GM21737 (cell line): ENCODE results near the gene TPCN2.

ENCODE experiments used
- ATAC-seq: cut with Tn5 transposase; IDR thresholded peaks from one replicate; pipeline ENCODE4 v1.9.1; 2021; ENCODE audit warnings: mild to moderate bottlenecking, moderate library complexity; ENCODE audit not compliant: unreplicated experiment

Gene TPCN2

DNA sequence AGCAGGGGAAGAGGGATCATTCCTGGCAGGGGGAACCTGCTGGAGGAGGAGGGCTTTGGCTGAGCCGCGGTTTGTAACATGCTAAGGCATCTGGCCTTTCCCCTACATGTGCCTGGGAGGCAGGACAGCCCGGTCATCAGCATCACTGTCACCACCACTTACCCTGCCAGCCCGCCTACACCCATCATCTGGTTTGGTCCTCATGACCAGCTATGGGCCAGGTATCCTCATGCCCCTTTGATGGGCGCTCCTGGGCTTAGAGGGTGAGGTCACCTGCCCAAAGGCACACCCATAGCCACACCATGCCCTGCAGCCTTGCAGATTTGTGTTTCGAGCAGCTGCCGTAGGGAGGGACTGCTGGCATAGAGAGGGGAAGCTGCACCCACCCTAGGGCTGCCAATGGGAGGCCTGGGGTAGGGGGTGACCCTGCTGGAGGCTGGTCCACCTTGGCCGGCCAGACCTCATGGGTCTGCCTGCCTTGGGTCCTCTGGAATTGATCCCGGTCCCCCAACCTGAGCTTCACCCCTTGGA is 38.3 kb upstream of the TPCN2 start:
- ATAC-seq: no peak

GRCh38 chr11:69010964-69011623 is 37.6 kb upstream of the TPCN2 start:
- no peak for ATAC-seq

GRCh38 chr11:69011624-69012091 is 37.1 kb upstream of the TPCN2 start:
- ATAC-seq: no peak

- ATAC-seq: no peak
These were observed 36.4 kb upstream of the TPCN2 start for GRCh38 chr11:69012092-69013008.

DNA sequence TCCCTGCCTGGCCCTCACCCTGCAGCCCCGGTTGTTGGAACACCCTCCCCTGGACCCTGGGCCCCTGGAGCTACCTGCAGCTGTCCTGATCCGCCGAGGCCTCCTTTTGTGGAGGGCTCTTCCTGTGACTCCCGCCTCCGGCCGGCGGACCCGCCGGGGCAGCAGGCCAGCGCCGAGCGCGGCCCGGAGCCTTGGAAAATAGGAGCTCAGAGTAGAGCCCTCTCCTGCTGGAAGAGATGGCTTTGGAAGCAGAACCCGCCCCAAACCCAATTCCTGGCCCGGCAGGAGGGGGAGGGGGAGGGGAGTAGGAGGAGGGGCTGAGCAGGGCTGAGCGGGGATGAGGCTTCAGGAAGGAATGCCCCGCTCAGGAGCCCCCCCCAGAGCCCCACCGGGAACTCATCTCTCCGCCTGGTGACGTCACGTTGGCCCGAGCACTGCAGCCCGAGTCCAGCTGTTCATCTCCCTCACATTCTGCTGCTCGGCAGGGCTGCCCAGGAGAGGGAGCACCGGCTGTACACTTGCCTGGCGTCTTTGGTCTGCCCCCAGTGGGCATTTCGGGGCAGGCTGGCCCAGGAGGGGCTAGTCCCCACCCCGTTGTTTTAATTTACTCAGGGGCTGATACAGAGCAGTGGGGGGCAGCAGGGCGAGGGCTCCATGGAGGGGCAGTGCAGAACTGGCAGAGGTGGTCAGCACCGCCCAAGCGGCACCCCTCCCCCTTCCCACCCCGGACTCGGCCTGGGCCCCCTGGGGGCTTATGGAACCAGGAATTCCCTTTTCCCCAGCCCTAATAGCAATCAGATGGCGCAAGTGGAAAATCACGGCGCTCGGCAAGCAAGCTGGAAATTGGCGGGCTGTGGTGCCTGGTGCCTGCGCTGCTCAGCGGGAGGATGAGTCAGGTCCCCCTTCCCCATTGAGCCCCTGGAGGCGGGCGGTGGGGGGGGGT is 35.5 kb upstream of the TPCN2 start, which contains the start of gene MRGPRF:
Gene MRGPRF (minus strand): TSS at position 238 of the 943 bp plus-strand sequence. CDS start 3,345 bp downstream, outside the sequence.
- no peak for ATAC-seq

DNA sequence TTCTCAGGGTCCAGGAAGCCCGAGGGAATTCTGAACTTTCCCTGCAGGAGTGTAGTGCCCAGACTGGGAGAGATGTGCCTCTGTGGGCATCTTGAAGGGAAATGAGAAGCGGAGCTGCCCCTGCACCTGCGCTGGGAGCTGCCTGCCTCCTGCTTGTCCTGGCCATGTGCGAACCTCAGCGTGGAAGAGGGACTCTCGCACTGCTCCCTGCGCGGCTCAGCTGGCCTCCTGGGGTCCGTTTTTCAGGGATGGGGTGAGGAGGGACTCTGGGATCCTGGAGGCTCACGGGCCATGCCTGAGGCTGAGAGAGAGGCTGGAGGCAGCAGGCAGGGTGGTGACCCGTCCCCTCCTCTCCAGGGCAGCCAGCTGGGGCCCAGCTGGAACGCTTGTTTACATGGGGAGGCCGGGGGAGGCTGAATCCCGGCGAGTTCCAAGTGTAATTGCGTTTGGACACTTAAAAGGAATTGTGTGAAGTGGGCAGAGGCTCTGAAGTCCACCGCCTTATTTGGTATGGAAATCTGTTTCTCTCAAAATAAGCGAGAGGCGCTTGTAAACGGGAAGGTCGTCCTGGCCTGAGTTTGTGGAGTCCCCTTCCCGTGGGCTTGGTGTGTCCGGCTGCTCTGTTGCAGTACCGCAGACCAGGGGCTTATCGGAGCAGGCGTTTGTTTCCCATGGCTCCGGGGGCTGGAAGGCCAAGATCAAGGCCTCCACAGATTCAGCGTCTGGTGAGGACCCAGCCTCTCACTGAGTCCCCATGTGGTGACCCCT is 34.5 kb upstream of the TPCN2 start:
- ATAC-seq: no peak

DNA sequence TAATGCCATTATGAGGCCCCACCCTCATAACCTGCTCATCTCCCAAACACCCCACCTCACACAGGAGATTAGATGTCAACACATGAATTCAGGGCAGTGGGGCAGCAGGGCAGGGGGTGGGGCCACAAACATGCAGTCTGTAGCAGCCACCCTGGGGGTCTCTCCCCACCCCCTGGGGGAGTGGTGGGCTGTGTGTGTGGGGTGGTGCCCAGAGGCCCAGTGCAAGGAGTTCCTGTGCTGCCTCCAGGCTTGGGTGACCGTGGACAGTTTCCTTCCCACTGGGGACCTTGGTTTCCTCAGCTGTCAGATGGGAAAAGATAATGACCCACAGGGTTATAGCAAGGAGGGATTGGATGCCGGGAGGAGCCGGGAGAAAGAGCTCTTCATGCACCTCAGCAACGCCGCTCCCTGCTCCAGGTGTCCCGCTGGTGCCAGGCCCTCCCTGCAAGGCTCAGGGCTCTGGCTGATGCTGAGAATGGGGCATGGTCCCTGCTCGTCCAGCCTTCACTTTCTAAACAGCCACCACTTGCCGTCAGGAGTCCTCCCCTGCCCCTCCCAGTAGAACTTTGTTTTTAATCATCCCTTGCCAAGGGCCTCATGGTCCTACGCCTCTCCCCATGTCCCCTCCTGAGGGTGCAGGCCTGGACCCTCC is 33.7 kb upstream of the TPCN2 start:
- no peak for ATAC-seq

- no peak for ATAC-seq
These were observed 30.8 kb upstream of the TPCN2 start for GRCh38 chr11:69017951-69018350.

DNA sequence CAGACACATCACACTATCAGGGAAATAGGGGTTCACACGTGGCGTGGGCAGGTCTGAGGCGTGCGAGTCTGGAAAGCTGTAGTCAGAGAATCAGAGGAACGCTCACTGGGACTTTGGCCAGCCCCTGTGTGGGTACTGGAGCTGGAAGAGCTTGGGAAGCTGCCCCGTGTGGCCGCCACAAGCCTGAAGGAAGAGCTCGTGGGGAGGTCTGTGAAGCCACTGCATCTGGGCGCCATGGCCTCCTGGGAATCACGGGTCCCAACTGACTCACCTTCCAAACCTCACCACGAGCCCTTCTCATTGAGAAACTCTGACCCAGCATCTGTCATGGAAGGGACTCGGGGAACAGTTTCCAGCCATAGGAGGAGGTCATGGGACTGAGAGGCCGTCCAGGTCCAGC is 29.8 kb upstream of the TPCN2 start:
- ATAC-seq: no peak

- no peak for ATAC-seq
These were observed 26.5 kb upstream of the TPCN2 start for GRCh38 chr11:69022260-69022659.

GRCh38 chr11:69024509-69024908 is 24.2 kb upstream of the TPCN2 start:
- no peak for ATAC-seq

- ATAC-seq: no peak
These were observed 20.9 kb upstream of the TPCN2 start for GRCh38 chr11:69027704-69028372.

- ATAC-seq: no peak
These were observed 18.4 kb upstream of the TPCN2 start for GRCh38 chr11:69030301-69030700.

- no peak for ATAC-seq
These were observed 15.9 kb upstream of the TPCN2 start for GRCh38 chr11:69032833-69033232.

DNA sequence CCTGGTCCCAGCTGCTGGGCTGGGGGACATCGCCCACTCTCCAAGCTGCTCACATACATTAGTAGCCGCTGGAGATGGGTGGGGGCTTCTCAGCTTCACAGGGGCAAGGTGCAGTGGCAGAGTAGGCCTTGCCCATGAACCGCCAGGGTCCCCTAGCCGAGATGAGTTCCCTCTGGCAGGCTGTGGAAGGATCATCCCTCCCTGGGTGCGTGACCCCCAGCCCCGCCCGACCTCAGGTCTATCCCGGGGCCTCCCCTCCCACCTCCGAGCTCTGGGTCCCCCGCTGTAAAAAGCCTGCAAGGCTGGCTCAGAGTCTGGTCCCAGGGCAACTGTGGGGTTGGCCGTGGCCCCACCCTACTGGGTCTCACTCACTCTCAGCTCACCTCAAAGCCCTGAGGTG is 15.3 kb upstream of the TPCN2 start:
- no peak for ATAC-seq

DNA sequence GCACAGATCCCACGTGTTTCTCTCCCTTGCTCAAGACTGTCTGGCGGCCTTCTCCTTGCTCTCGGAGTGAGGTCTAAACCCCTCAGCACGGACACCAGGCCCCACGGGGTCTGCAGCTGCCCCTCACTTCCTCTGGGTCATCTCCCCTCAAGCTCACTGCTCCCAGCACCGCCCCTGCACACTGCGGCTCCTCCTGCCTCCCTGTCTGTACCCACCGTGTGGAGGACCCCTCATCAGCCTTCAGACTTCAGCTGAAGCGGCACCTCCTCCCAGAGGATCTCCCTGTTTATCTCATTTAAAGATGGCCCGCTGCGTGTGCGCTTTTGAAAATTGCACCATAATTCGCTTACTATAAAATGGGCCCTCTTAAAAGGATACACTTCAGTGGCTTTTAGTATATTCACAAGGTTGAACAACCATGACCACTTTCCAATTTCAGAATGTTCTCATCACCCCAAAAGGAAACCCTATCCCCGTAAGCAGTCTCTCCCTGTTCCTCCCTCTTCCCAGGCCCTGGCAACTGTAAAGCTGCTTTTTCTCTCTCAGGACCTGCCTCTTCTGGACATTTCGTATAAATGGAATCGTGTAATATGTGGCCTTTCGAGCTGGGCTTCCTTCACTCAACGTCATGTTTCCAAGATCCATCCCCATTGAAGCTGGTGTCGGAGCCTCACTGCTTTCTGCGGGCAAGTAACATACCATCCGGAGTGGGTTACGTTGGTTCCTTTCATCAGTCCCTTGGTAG is 14.4 kb upstream of the TPCN2 start:
- no peak for ATAC-seq

DNA sequence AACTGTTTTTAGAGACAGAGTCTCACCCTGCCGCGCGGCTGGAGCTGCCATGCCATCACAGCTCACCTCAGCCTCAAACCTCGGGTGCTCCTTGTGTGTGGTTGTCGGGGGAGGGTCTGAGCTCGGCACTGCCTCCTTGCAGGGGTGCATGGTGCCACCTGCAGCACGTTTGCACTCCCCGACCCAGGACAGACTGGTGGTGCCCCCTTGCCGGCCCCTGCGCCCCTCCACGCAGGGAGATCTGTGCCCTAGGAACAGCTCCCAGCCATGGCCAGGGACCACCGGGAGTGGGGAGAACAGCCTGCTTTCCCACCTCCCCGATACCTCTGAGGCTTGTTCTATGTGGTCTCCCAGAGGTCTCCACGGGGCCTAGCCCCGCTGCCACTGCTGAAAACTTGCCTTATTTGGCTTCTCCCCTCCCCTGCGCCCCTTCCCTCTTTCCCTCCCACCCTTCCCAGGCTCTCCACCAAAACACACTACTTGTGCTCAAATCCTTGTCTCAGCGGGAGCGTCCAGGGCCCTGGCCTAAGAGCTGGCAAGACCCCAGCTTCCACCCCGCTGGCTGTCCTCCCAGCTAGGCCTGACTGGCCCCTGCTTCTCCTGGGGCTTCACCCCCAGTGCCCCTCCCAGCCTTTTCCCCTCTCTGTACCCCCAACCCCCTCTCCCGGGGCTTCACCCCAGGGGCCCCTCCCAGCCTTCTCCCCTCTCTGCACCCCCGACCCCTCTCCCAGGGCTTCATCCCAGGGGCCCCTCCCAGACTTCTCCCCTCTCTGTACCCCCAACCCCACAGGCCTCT is 13.4 kb upstream of the TPCN2 start:
- ATAC-seq: no peak
